Limb (tissue), 2 donors: ENCODE results near the gene GOLGA5.
"Not testable (repeated sequence)": the region's sequence is repeated elsewhere in the genome, so short reads cannot be mapped to it uniquely, and the experiment has no call there.

ENCODE experiments used
- DNase-seq, 2 donors: peaks; one replicate each; pipeline ENCODE4 v3.0.0-alpha.2; 2016; ENCODE audit errors: extremely low spot score in 2 of 2

GOLGA5 gene

GRCh38 chr14:92820536-92820840, 26.4 kb downstream of the GOLGA5 start:
- not testable (repeated sequence) for DNase-seq

- DNase-seq: no peak
These were observed 36.8 kb downstream of the GOLGA5 start for GRCh38 chr14:92830902-92831301.

- DNase-seq: no peak
These were observed 38.1 kb downstream of the GOLGA5 start for GRCh38 chr14:92832137-92832700.

GRCh38 chr14:92841930-92842329, 47.8 kb downstream of the GOLGA5 start:
- no peak for DNase-seq

GRCh38 chr14:92844204-92844603, 50.1 kb downstream of the GOLGA5 start:
- no peak for DNase-seq

GRCh38 chr14:92846162-92846897, 52.2 kb downstream of the GOLGA5 start:
- no peak for DNase-seq

GRCh38 chr14:92847278-92847677, 53.2 kb downstream of the GOLGA5 start:
- no peak for DNase-seq

- no peak for DNase-seq
These were observed 53.6 kb downstream of the GOLGA5 start for GRCh38 chr14:92847749-92848148.

GRCh38 chr14:92848887-92849286, 54.8 kb downstream of the GOLGA5 start:
- DNase-seq: no peak

GRCh38 chr14:92850492-92850891, 56.4 kb downstream of the GOLGA5 start:
- DNase-seq: no peak

GRCh38 chr14:92853136-92853535, 59.0 kb downstream of the GOLGA5 start:
- not testable (repeated sequence) for DNase-seq

- DNase-seq: no peak
These were observed 66.1 kb downstream of the GOLGA5 start for GRCh38 chr14:92860049-92860840.

GRCh38 chr14:92861856-92862745, 68.0 kb downstream of the GOLGA5 start:
- DNase-seq: no peak

GRCh38 chr14:92863286-92864080, 69.4 kb downstream of the GOLGA5 start:
- no peak for DNase-seq

GRCh38 chr14:92865674-92866073, 71.6 kb downstream of the GOLGA5 start:
- DNase-seq: no peak

GRCh38 chr14:92866181-92866752, 72.2 kb downstream of the GOLGA5 start:
- DNase-seq: no peak

GRCh38 chr14:92866901-92867865, 73.1 kb downstream of the GOLGA5 start:
- peak in 1 of 2 donors; percentile 35 for DNase-seq

GRCh38 chr14:92874962-92875661, 81.0 kb downstream of the GOLGA5 start:
- no peak for DNase-seq
